Suppressor macrophage treated with lipopolysaccharide for 4 hours (primary cell): ENCODE results near the gene BTBD16.

Source experiments
- DNase-seq: peaks from one replicate; pipeline ENCODE4 v3.0.0-alpha.2; 2020

The BTBD16 gene

GRCh38 chr10:122271076-122271475, at the start of gene BTBD16:
TSS of gene BTBD16 (plus strand) at chr10:122271296. CDS start at chr10:122275082, 3,786 bp downstream.
- DNase-seq = no peak

DNA sequence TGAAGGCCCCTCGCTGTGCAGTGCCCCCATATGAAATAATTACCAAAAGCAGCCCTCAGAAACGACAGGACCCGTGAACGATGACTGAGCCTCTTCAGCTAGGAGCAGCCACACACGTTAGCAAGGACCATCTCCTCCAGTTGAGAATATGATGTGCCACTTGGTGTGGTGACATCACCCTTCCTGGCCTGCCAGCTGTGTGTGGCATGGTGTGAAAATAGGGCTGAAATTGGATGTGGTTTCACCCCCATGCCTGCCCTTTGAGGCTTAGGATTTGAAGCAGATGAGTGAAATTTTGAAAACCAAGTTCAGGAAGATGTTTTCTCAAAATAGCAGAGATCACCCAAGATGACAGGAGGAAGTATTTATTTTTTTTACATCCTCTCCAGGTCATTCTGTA, 49.1 kb upstream of the BTBD16 start:
- no peak for DNase-seq

DNA sequence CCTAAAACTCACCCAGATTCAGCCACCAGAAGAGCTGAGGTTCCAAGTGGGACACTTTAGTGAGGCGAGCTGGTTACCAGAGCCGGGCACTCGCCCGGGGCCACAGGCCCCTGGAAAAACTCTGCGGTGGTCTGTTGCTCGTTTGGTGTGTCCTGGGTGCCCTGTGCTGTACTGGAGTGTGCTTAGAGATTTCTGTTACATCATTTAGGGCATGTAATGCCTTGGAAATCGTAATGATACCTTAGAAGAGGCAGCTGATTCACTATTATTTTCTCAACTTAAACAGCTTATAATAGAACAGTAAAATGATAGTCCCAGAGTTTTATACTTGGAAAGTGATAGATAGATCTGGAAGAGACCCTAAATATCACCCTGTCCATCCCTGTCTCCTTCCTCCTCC, 48.5 kb upstream of the BTBD16 start:
- no peak for DNase-seq

- DNase-seq = no peak
These were observed 46.9 kb upstream of the BTBD16 start for GRCh38 chr10:122224159-122224558.

DNA sequence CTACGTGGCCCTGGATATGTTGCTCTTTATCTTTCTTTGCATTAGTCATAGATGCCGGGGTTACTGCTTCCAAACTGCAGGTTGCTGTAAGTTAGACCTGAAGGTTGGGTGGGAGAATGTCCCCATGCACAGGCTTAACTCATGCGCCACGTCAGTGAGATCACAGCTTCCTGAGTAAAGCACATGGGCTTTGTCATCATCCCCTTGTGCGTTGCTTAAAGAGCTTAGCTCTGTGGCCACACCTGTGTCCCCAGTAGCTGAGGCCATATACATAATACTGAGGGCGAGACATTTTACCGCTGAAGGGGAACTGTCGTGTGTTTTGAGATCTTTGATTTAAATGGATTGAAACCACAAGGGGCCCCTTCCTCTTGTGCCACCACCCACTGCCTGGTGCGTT, 45.8 kb upstream of the BTBD16 start:
- no peak for DNase-seq

- DNase-seq = no peak
These were observed 43.3 kb upstream of the BTBD16 start for GRCh38 chr10:122227754-122228153.

GRCh38 chr10:122229666-122230065, 41.4 kb upstream of the BTBD16 start:
- DNase-seq = no peak

- DNase-seq = no peak
These were observed 40.9 kb upstream of the BTBD16 start for GRCh38 chr10:122230222-122230621.

GRCh38 chr10:122232769-122233168, 38.3 kb upstream of the BTBD16 start:
- DNase-seq = no peak

- no peak for DNase-seq
These were observed 37.2 kb upstream of the BTBD16 start for GRCh38 chr10:122233857-122234348.

GRCh38 chr10:122234416-122234815, 36.7 kb upstream of the BTBD16 start:
- no peak for DNase-seq

GRCh38 chr10:122236690-122237306, 34.3 kb upstream of the BTBD16 start:
- DNase-seq = no peak

DNA sequence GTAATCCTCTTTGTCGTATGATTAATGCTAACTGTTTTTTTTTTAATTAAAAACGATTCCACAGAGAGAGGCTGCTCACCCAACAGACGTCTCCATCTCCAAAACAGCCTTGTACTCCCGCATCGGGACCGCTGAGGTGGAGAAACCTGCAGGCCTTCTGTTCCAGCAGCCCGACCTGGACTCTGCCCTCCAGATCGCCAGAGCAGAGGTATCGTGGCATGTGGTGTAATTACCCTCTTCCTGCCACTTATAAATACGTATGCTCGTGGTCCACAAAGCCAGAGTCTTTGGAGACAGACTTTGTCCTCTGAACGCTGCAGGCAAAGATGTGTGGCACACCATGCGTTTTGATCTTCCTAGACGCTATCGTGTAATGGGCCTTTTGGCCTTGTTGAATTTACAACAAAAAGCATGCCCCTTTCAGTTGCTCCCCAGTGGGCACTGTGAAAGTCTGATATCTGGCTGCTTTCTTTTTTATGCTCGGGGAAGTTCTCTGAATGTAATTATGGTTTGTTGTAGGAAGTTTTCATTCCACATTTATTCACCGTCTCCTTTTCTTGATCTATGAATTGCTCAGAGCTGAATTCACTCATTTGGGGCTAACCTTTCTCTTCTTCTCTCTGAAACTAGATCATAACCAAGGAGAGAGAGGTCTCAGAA, 33.6 kb upstream of the BTBD16 start:
- DNase-seq = no peak

GRCh38 chr10:122239578-122240257, 31.4 kb upstream of the BTBD16 start:
- no peak for DNase-seq

DNA sequence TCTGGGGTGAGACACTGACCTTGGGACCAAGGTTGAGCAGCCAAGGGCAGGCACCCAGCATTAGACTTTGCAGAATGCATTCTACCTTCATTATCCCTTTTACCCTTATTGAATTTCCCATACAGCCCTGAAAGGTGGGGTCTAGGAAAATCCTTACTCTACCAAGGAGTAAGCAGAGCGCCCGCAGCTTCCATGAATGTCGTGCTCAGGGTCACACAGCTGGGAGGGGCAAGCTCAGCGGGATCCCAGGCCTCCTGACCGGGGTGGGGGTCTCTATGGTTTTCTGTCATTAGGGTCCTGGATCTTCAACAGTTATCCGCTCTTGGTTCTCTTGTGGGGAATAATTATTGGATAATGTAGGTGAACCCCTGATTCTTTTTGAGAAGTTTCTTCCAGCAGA, 30.7 kb upstream of the BTBD16 start:
- no peak for DNase-seq

DNA sequence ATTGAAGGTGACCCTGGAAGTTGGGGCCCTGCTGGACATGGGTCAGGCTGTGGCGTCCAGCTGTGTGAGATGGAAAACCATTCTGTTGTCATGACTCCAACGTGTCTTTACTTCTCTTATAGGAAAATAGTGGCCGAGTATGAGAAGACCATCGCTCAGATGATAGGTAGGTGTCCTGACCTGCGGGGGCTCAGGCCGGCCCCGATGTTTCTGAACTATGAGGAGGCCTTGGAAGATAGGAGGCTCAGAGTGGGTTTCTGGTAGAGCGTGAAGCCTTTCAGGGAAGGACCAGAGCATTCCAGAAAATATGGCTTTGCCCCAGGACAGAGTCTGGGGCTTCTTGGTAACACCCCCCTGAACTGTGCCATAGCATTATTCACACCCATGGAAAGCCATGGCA, 29.3 kb upstream of the BTBD16 start:
- no peak for DNase-seq

DNA sequence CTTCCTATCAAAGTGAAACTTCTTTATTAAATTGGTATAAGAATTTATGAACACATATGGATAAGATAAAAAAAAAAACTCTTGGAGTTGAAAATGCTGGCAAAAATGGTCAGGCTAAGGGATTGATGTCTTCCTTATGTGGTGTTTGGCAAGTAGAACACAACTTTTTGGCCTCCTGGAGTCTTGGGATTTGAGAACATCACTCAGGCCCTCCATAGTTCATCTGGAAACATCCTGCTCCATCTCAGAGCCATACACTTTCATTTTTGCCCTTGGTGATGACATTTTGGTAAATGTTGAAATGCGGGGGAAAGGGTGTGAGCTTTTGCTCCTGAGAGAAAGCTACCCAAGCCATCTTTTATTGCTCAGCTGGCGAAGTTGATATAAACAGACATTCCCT, 27.5 kb upstream of the BTBD16 start:
- DNase-seq = no peak

- DNase-seq = no peak
These were observed 26.8 kb upstream of the BTBD16 start for GRCh38 chr10:122244001-122244975.

- no peak for DNase-seq
These were observed 26.0 kb upstream of the BTBD16 start for GRCh38 chr10:122245136-122245535.

DNA sequence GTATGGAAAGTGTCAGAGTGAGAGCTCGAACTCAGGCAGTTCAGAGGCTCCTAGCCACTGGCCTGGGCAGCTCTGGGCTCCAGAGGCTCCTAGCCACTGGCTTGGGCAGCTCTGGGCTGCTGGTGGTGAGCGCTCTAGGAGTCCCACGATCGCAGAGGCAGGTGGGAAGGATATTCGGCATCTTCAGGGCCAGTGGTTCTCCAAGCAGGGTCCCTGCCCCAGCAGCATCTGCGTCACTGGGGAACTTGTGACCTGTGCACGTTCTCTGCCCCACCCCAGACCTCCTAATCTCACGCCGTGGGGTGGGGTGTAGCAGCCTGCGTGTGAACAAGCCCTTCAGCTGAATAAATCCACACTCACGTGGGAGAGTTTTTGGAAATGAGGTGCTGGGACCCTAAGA, 25.2 kb upstream of the BTBD16 start:
- no peak for DNase-seq

GRCh38 chr10:122246830-122247520, 24.1 kb upstream of the BTBD16 start:
- DNase-seq = no peak
